NCI-H1048 (cell line): ENCODE results near the gene EFCAB8.
"Not testable (repeated sequence)": the region's sequence is repeated elsewhere in the genome, so short reads cannot be mapped to it uniquely, and the experiment has no call there.

Experiments used
- DNase-seq: peaks from one replicate; lab custom pipeline; 2025; lab: John Stamatoyannopoulos, UW

EFCAB8 gene

DNA sequence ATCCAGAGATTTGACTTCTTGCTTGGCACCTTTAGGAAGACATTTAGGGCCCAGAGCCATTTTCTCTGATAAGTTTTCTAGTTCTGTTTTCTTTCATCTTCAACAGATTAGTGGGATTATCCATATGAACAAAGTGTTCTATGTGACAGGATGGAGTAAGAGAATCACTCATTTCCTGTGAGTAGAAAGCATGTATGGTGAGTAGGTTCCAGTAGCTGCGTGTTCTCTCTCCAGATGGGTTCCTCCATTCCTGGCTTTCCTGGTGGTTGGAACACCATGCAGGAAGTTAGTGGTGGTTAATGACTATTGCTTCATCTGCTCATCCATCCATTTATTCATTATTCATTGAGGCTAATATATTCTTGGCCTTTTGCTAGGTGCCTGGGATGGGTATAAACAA, 54.0 kb downstream of the EFCAB8 start:
- no peak for DNase-seq

DNA sequence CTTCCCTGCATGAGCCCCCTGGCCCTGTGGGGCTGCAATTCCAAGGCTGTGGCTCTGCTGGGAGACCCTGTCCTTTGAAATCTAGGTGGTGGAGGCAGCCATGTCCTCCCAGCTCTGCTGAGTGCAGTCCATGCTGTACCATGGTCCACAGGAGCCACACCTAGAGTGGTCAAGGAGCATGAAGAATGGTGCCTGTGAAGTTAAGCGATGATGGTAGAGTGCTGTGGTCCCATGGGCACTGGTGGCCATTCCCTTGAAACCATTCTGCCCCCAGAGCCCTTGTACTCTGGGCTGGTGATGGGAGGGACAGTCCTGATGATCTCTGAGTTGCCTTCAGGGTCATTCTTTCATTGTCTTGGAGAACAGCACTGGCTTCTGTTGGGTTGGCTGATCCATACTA, 55.3 kb downstream of the EFCAB8 start:
- DNase-seq, result no peak

DNA sequence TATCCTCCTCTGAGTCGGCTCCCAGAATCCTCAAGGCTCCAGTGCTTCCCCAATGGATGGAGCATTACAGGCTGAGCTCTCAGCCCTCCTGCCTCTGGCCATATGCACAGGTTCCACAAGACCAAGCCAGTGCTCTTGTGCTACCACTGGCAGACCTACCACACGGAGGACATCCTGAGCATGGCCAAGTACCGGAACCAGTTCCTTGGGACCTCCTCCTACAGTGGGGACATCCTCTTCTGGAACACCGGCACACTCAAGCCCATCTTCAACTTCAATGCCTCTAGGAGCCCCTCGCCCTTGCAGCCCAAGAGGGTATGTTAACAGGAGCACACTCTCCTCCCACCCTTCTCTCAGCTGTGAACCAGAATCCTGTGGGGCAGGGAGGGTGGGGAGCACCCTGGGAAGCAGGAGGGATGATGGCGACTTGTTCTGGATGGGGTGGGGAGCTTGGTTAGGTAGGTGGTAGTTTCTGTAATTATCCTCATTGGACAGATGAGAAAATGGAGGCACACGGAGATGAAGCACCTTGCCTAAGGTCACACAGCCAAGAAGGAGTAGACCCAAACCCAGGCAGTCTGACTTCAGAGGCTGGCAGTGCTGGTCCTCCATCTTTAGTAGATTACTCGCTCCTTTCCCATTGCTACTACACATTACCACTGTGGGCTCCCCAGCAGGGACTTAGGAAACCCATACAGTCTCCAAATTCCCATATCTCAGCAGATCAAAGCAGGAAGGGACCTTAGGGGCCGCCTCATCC, 58.6 kb downstream of the EFCAB8 start:
- DNase-seq, result no peak

DNA sequence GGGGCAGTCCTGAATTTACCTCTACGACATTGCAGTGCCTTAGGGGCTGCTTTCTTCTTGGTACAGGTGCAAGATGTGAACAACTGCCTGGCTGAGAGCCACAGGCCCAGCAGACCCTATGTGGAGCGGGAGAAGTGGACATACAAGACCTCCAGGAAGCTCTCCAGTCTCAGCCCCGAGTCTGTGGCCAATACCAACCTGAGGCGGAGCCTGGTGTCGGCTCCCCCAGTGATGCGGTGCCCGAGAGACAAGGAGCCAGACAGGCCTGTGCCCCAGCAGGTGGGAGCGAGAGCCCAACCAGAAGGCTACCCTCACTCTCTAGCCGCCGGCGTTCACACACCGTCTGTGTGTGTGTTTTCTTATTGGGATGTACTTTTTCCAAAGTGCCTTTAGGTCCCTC, 59.6 kb downstream of the EFCAB8 start:
- no peak for DNase-seq

DNA sequence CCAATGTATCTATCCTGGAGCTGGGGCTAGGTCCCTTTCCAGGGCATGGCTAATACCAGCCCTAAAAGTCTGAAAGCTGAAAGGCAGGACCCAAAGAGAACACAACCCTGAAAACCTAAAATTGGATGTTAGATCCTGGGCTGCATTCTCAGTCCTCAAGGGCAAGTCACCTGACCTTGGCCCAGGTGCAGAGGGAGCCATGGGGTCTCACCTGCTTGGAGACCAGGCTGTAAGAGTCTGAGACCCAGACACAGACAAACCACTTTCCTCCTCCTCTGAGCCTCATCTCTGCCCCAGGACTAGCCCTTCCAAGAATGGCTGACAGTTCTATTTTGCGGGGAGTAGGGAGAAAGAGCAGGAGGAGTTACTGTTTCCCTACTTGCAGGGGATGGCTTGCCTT, 60.0 kb downstream of the EFCAB8 start:
- no peak for DNase-seq

DNA sequence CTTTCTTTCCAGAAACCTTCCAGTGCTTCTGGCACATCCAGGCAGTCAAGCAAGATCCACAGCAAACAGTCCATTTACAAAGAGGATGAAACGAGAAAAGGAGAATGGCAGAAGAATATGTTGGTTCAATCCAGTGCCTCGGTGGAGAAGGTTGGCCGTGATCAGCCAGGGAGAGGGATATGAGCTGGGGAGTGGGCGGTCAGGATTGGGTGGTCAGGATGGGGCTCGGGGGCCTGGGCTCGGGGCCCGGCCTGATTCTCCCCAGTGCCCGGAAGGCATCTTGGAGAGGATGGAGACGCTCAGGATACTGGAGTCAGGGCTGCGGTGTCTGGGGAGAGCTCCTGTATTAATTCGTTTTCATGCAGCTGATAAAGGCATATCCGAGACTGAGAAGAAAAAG, 61.3 kb downstream of the EFCAB8 start:
- no peak for DNase-seq

DNA sequence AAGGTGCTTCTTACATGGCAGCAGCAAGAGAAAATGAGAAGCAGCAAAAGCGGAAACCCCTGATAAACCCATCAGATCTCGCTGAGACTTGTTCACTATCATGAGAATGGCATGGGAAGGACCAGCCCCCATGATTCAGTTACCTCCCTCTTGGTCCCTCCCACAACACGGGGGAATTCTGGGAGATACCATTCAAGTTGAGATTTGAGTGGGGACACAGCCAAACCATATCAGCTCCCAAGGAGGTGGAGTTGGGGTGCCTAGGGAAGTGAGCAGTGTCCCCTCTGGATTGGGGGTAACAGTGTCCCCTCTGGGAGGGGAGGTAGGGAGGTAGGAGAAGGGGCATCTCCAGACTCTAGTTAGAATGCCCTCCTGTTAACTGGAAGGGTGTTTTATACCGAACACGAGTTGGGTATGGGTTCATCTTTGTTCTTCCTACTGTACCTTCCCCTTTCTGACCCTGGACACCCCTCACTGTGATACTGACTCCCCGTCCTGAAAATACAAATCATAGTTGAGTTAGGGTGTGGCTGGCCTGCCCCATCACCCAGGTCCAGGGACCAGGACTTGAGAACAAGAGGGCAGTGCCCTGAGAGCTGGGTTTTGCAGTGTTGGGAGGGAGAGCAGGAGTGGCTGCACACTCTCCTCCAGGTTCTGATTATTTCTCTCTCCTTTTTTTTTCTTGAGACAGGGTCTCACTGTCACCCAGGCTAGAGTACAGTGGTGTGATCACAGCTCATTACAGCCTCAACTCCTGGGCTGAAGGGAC, 62.0 kb downstream of the EFCAB8 start:
- no peak for DNase-seq

DNA sequence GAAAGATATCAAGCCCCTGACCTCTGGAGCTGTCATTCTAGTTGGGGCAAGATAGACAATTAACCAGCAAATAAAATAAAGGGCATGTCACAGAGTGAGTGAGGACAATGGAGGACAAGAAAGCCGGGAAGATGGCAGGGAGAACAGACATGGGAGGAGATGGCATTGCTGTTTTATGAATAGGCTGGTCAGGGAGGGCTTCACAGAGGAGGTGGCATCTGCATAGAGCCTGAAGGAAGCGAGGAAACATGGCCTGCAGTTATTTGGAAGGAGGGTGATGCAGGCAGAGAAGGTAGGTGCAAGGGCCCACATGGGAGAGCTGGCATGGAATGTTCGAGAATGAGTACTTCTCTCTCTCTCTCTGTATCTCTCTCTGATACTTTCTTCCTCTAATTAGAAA, 63.7 kb downstream of the EFCAB8 start:
- no peak for DNase-seq

DNA sequence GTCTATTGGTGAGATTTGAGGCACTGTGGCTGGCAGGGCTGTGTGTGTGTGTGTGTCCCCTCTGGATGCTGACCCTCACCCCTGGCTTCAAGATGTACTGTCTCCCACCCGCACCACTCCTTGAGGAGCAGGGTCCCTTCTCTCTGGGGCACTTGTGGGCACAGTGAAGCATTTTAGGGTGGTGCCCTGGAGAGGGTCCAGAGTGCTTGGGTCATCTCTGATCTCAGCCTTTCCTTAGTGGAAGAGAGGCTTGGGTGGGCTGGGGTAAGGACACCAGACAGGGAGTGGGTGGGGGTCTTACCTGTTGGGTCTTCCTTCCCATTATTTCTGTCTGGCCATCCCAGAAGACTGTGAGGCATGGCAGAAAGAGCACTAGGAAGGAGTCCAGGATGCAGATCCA, 66.1 kb downstream of the EFCAB8 start:
- DNase-seq, result no peak

DNA sequence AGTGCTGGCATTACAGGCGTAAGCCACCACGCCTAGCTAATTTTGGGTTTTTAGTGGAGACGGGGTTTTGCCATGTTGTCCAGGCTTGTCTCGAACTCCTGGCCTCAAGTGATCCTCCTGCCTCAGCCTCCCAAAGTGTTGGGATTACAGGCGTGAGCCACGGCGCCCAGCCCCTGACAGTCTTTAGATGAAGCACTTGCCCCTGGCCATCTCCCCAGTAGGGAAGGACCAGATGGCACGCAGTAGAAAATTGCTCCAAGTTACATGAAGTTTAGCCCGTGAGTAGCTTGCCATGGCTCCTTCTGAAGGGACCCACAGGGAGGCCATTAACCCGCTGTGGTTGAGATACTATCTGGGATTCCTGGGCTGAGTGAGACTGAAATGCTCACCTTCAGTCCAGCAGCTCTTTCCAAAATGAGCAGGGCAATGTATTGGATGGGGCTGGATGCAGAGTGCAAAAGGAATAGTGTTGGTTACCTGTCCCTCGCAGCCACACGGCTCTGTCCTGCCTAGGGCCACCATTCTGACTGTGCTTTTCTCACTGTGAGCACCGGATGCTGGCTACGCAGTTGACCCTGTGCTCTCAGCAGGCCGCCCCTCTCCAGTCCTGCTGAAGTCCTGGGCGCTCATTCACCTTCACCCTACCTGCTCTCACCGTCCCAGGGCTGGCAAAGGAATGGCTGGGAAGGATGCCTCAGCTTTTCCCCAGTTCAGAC, 66.9 kb downstream of the EFCAB8 start:
- no peak for DNase-seq

DNA sequence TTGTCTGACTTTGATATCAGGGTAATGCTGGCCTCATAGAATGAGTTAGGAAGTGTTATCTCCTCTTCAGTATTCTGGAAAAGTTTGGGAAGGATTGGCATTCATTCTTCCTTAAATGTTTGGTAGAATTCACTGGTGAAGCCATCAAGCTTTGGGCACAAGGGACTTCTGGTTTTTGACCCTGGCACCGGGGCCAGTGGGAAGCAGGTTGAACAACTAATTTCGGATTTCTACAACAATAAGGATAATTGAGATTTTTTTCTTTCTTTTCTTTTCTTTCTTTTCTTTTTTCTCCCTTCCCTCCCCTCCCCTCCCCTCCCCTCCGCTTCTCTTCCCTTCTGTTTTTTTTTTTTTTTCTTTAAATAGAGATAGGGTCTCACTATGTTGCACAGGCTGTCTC, 70.4 kb downstream of the EFCAB8 start:
- DNase-seq, result no peak

DNA sequence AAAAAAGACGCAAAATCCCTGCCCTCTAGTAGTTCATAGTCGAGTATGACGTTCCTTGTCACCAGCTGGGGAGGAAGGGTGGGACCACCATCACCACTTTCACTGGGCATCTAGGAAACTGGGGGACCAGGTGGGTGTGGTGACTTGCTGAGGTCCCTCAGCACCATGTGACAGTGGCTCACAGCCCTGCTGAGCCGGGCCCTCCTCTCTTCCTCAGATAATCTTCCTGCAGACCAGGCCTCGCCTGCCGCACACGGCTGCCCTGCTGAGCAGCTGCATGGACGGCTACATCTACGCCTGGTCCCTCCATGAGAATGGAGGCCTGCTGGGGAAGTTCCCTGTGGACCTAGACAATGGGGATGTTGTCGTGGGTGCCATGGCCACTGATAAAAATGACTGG, 71.5 kb downstream of the EFCAB8 start:
- no peak for DNase-seq

DNA sequence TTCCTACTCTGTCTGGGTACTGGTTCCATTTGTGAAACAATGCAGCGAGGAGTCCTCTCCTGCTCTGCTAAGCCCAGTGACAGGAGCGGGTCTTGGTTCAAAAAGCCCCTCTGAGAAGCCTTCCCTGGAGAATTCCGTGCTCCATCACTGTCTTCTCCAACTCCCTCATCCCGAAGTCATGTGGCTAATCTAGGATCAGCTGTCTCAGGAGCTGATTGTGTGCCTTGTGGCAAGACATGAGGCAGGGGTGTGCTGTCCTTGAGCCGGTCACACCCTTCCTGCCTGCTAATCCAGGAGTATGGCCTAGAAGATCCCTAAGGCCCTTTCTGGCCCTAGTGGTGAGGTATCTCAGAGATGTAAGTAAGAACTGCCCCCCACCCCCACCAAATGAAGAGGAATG, 72.0 kb downstream of the EFCAB8 start:
- no peak for DNase-seq

DNA sequence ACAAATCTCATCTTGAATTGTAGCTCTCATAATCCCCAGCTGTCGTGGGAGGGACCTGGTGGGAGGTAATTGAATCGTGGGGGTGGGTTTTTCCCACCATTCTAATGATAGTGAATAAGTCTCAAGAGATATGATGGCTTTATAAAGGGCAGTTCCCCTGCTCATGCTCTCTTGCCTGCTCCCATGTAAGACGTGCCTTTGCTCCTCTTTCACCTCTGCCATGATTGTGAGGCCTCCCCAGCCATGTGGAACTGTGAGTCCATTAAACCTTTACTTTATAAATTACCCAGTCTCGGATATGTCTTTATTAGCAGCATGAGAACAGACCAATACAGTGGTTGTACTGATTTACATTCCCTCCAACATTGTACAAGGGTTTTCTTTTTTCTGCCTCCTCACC, 75.9 kb downstream of the EFCAB8 start:
- DNase-seq, result no peak

DNA sequence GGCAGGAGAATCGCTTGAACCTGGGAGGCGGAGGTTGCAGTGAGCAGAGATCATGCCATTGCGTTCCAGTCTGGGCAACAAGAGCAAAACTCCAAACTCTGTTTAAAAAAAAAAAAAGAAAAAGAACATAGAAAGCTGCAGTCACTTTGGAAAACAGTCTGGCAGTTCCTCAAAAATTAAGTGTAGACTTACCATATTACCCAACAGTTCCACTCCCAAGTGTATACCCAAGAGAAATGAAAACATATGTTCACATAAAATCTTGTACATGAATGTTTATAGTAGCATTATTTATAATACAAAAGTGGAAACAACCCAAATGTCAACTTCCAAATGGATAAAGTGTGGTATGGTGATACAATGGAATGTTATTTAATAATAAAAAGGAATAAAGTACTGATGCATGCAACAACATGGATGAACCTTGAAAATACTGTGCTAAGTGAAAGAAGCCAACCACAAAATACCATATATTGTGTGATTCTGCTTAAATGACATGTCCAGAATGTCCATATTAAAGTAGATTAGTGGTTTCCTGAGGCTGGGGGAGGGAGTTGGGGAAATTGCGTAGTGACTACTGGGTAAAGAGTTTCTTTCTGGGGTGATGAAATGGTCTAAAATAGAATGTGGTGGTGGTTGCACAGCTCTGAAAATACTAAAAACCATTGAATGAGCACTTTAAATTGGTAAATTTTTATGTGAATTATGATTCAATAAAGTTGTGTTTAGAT, 82.6 kb downstream of the EFCAB8 start:
- no peak for DNase-seq

DNA sequence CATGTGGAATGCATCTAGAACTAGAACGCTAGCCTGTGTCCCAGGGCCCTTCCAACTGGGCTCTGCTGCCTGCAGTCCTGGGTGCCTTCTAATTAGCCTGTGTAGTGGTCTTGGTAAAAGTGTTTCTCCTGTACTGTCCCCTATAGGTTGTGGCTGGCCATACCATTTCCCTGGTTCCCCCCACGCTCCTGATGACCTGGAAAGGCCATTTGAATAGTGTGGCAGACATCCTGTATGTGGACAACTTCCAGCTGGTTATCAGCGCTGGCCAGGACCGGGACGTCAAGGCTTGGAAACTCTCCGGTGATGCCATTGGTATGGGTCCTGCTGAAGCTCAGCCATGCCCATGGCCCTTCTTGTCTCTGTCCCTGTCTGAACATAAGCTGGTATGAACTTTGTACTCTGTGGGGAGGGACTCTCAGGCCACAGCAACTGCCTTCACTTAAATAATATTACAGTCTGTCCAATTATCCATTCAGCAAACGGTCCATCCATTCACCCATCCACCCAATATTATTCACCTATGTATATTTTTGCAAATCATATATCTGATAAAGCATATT, 84.8 kb downstream of the EFCAB8 start:
- DNase-seq, result no peak

DNA sequence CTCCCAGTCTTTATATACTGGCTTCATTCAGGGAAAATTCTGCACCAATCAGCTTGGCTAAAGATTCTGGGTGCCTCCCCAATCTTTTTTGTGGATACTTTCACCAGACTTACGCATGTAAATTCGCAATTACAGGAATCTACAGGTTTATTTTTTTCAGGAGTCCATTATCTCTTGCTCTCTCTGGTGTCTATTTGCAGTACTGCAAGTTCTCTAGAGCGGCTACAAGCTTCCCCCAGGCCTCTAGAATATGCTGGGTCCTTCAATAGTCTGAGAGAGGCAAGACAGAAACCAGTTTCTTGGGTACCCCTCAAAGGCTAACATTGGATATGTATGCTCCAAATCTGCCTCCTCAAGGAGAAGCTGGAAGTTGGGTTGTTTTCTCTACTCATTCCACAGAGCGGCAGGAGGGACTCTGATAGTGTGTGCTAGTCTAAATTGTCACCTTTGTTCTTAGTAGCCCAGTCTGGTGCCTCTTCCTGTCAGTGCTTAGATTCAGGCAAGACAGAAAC, 87.0 kb downstream of the EFCAB8 start:
- DNase-seq, result no peak

DNA sequence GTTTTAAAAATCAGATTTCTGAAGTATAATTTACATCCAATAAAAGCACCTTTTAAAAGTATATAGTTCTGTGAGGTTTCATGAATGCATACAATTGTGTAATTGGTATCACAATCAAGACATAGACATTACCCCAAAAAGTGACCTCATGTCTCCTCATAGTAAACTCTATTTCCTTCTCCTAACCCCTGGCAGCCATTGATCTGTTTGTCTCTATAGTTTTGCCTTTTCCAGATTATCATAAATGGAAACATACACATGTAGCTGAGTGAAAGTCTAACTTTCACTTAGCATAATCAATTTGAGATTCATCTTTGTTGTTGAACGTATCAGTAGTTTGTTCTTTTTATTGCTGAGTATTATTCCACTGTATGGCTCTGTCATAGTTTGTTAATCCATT, 87.9 kb downstream of the EFCAB8 start:
- no peak for DNase-seq

DNA sequence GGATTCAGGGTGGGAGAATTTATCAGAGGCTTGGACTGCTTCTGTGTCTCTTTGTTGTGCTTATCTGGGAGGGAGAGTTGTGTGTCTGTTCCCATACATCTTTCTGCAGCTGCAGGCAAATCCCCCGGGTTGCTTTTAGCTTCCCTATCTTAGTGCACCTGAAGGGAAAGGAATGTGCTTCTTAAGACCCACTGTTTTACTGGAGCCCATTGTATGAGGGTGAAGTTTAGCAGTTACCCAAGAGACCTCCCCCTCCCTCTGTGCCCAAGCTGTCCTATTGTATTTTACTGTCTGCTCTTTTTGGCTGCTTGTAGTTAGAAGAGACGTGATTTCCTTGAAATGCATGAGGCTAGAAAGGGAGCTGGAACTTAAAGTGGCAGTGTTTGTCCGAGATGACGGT, 91.8 kb downstream of the EFCAB8 start:
- DNase-seq, result not testable (repeated sequence)

DNA sequence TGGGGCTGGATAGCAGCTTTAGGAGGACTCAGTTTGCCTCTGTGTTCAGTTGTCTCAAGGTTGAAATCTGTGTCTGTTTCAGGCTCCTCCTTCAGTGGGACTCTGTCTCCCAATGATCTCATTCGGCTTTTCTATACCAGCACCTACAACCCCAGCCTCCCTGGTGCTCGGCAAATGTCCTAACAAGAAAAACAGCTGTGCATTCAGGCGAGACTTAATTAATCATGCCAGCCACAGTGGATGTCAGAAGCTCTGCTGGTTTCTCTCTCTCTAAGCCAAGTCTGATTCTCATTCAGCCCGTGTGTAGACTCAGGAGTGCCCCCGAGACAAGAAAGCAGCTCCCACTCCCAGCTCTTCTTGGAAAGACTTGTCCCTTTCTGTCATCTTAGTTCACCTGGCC, 98.7 kb downstream of the EFCAB8 start:
- DNase-seq, result no peak

DNA sequence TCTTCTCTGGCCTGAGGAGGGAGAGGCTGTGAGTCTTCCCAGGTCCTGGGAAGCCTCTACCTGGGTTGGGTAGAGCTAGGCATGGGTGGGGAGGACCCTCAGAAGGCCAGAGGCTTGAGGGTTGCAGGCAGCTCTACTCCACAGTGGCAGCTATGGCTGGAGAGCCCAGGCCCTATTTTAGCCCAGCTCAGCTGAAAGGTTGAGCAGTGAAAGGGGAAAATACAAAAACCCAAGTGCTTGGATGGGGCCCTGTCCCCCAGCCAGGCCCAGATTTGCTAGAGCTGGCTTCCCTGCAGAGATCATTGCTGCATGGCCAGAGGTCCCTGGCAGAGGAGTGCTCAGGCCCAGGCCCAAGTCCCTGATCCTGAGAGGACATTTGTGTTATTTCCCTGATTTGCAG, 99.9 kb downstream of the EFCAB8 start:
- no peak for DNase-seq
